Muscle of arm (tissue), 14 donors: ENCODE results near the gene MAGEC3. TPM values are rescaled to one million over a fixed set of nuclear protein-coding genes. Genes with fewer than 3 reads are reported as not detected.
"Not testable (repeated sequence)": the region's sequence is repeated elsewhere in the genome, so short reads cannot be mapped to it uniquely, and the experiment has no call there.

ENCODE experiments used
- DNase-seq: peaks from one replicate; pipeline ENCODE4 v3.0.0-alpha.2; 2013
- long read RNA-seq, 11 donors: transcript quantifications; one replicate each; lab custom pipeline, GENCODE V29; 2026
- polyA plus RNA-seq, 12 donors: library from polyadenylated mRNA; unstranded; fragments of 120-200 nt; gene quantifications; one replicate each; pipeline ENCODE4 v1.2.1, GENCODE V29; 2013; ENCODE audit not compliant: insufficient read length in 12 of 12

Gene MAGEC3
- 1 to 10 TPM in 4 of 12 donors, under 1 TPM in 5, not detected in 3; 0.20 to 1.3 (median 0.58) TPM for polyA plus RNA-seq
- long read RNA-seq, donor 1, result 0 reads
- long read RNA-seq, donor 2, result 0 reads
- long read RNA-seq, donor 3, result 0 reads
- long read RNA-seq, donor 4, result 0 reads
- long read RNA-seq, donor 5, result 0 reads
- long read RNA-seq, donor 6, result 0 reads
- long read RNA-seq, donor 7, result 0 reads
- long read RNA-seq, donor 8, result 0 reads
- long read RNA-seq, donor 9, result 0 reads
- long read RNA-seq, donor 10, result 0 reads
- long read RNA-seq, donor 11, result 0 reads

GRCh38 chrX:141838016-141838415 is at the start of gene MAGEC3:
Gene MAGEC3, plus strand, starts transcription at chrX:141838316. Its CDS starts 0 bp downstream, at chrX:141838316.
- no peak for DNase-seq

GRCh38 chrX:141791856-141792255 is 46.3 kb upstream of the MAGEC3 start:
- DNase-seq, result no peak

GRCh38 chrX:141811438-141811837 is 26.7 kb upstream of the MAGEC3 start:
- DNase-seq, result no peak

- DNase-seq, result no peak
These were observed 23.8 kb upstream of the MAGEC3 start for GRCh38 chrX:141814213-141814857.

GRCh38 chrX:141815904-141816303 is 22.2 kb upstream of the MAGEC3 start:
- no peak for DNase-seq

GRCh38 chrX:141832247-141832646 is 5.9 kb upstream of the MAGEC3 start:
- no peak for DNase-seq

GRCh38 chrX:141839856-141840255 is 1.7 kb downstream of the MAGEC3 start:
- DNase-seq, result no peak

GRCh38 chrX:141857479-141857878 is 19.4 kb downstream of the MAGEC3 start:
- DNase-seq, result no peak

- DNase-seq, result no peak
These were observed 41.5 kb downstream of the MAGEC3 start for GRCh38 chrX:141879616-141880015.

GRCh38 chrX:141888811-141889210 is 50.7 kb downstream of the MAGEC3 start:
- not testable (repeated sequence) for DNase-seq

GRCh38 chrX:141894733-141895132 is 56.6 kb downstream of the MAGEC3 start:
- DNase-seq, result no peak

- DNase-seq, result no peak
These were observed 59.6 kb downstream of the MAGEC3 start for GRCh38 chrX:141897690-141898089.

- DNase-seq, result no peak
These were observed 64.2 kb downstream of the MAGEC3 start for GRCh38 chrX:141902366-141902765.

- DNase-seq, result no peak
These were observed 65.5 kb downstream of the MAGEC3 start, which contains the start of gene MAGEC1 for GRCh38 chrX:141903400-141904155. Gene MAGEC1, plus strand, starts transcription at chrX:141903894. Its CDS starts 1,179 bp downstream, at chrX:141905073.

- no peak for DNase-seq
These were observed 66.1 kb downstream of the MAGEC3 start for GRCh38 chrX:141904262-141904661.

GRCh38 chrX:141917801-141918200 is 79.7 kb downstream of the MAGEC3 start:
- no peak for DNase-seq

GRCh38 chrX:141924293-141924692 is 86.2 kb downstream of the MAGEC3 start:
- DNase-seq, result no peak

GRCh38 chrX:141928432-141928831 is 90.3 kb downstream of the MAGEC3 start:
- no peak for DNase-seq

- no peak for DNase-seq
These were observed 96.0 kb downstream of the MAGEC3 start for GRCh38 chrX:141934059-141934641.

- DNase-seq, result no peak
These were observed 97.5 kb downstream of the MAGEC3 start for GRCh38 chrX:141935645-141936044.

GRCh38 chrX:141936080-141936479 is 98.0 kb downstream of the MAGEC3 start:
- no peak for DNase-seq

- no peak for DNase-seq
These were observed 103.1 kb downstream of the MAGEC3 start for GRCh38 chrX:141941234-141941633.
